HEK293 (cell line): ENCODE results near the gene CEP170B.

ENCODE experiments used
- CTCF ChIA-PET: fragments of 350-600 bp; formaldehyde crosslinking; extraction: SDS; loops from one replicate; lab custom pipeline; 2021; ENCODE audit warnings: antibody characterized with exemption; lab: Yijun Ruan, JAX
- POLR2A ChIA-PET: fragments of 300-600 bp; formaldehyde crosslinking; extraction: SDS; loops from one replicate; lab custom pipeline; 2020; ENCODE audit warnings: antibody characterized with exemption, inconsistent platforms; lab: Yijun Ruan, JAX
- H3K27ac ChIP-seq: fragments of 200-500 bp; sonication (Bioruptor generic); 2 replicates; pipeline ENCODE4 v1.5.1; 2014; ENCODE audit warnings: low read depth, low read length, control low read depth, inconsistent platforms; ENCODE audit errors: extremely low read depth
- H3K36me3 ChIP-seq, 2 experiments: fragments of 200-500 bp in 1 of 2; sonication (Bioruptor generic) in 1 of 2; 1 replicate in 1 of 2; 2 replicates in 1 of 2; pipeline ENCODE4 v1.5.1; 2014 to 2017; ENCODE audit warnings: inconsistent platforms in 2 of 2, low read length in 2 of 2; ENCODE audit not compliant: control insufficient read depth in 2 of 2, insufficient read depth in 1 of 2
- H3K4me1 ChIP-seq: fragments of 200-500 bp; sonication (Bioruptor generic); 2 replicates; pipeline ENCODE4 v1.5.1; 2014; ENCODE audit warnings: mild to moderate bottlenecking, low read length, inconsistent platforms; ENCODE audit not compliant: control insufficient read depth, insufficient read depth
- H3K4me3 ChIP-seq: 2 replicates; pipeline ENCODE4 v1.5.1; 2011; ENCODE audit warnings: low read depth, mild to moderate bottlenecking, control low read depth, low read length, moderate library complexity
- H3K9me3 ChIP-seq: fragments of 200-500 bp; sonication (Bioruptor generic); 2 replicates; pipeline ENCODE4 v1.5.1; 2014; ENCODE audit warnings: low read depth, low read length, inconsistent platforms; ENCODE audit not compliant: control insufficient read depth, insufficient read depth
- BCL11A ChIP-seq: fragments of 450-650 bp; formaldehyde crosslinking; IDR thresholded peaks from 2 replicates; pipeline ENCODE4 v1.5.1; 2016; ENCODE audit warnings: low read depth, missing biosample characterization, missing genetic modification characterization
- GLIS1 ChIP-seq: fragments of 450-650 bp; formaldehyde crosslinking; IDR thresholded peaks from 2 replicates; pipeline ENCODE4 v1.5.1; 2016; ENCODE audit warnings: missing biosample characterization, missing genetic modification characterization
- PRDM1 ChIP-seq: fragments of 450-650 bp; formaldehyde crosslinking; IDR thresholded peaks from 2 replicates; pipeline ENCODE4; 2016; ENCODE audit warnings: missing biosample characterization, missing genetic modification characterization
- SALL2 ChIP-seq: fragments of 450-650 bp; formaldehyde crosslinking; IDR thresholded peaks from 2 replicates; pipeline ENCODE4 v1.5.0; 2017; ENCODE audit warnings: missing biosample characterization, mild to moderate bottlenecking, missing genetic modification characterization, borderline replicate concordance
- ZBTB20 ChIP-seq: fragments of 450-650 bp; formaldehyde crosslinking; IDR thresholded peaks from 2 replicates; pipeline ENCODE4 v1.5.1; 2016; ENCODE audit warnings: missing biosample characterization, missing genetic modification characterization
- ZBTB48 ChIP-seq: fragments of 450-650 bp; formaldehyde crosslinking; IDR thresholded peaks from 2 replicates; pipeline ENCODE4 v1.5.1; 2016; ENCODE audit warnings: missing biosample characterization, missing genetic modification characterization
- ZNF140 ChIP-seq: fragments of 450-650 bp; formaldehyde crosslinking; IDR thresholded peaks from 2 replicates; pipeline ENCODE4 v1.5.1; 2016; ENCODE audit warnings: missing biosample characterization, missing genetic modification characterization
- ZNF174 ChIP-seq: fragments of 450-650 bp; formaldehyde crosslinking; IDR thresholded peaks from 2 replicates; pipeline ENCODE4 v1.5.0; 2017; ENCODE audit warnings: missing biosample characterization, mild to moderate bottlenecking, missing genetic modification characterization
- ZNF2 ChIP-seq: fragments of 450-650 bp; formaldehyde crosslinking; IDR thresholded peaks from 2 replicates; pipeline ENCODE4 v1.5.1; 2016; ENCODE audit warnings: missing biosample characterization, missing genetic modification characterization
- ZNF202 ChIP-seq: fragments of 450-650 bp; formaldehyde crosslinking; IDR thresholded peaks from 2 replicates; pipeline ENCODE4 v1.5.1; 2016; ENCODE audit warnings: missing biosample characterization, missing genetic modification characterization, borderline replicate concordance
- ZNF433 ChIP-seq: fragments of 450-650 bp; formaldehyde crosslinking; IDR thresholded peaks from 2 replicates; pipeline ENCODE4 v1.5.1; 2016; ENCODE audit warnings: missing biosample characterization, missing genetic modification characterization, low read depth
- ZNF629 ChIP-seq: fragments of 450-650 bp; formaldehyde crosslinking; IDR thresholded peaks from 2 replicates; pipeline ENCODE4 v1.5.1; 2017; ENCODE audit warnings: missing biosample characterization, missing genetic modification characterization
- ZNF777 ChIP-seq: fragments of 450-650 bp; formaldehyde crosslinking; IDR thresholded peaks from 2 replicates; pipeline ENCODE4 v1.5.1; 2017; ENCODE audit warnings: missing biosample characterization, missing genetic modification characterization, borderline replicate concordance
- ZNF792 ChIP-seq: fragments of 450-650 bp; formaldehyde crosslinking; IDR thresholded peaks from 2 replicates; pipeline ENCODE4 v1.5.1; 2016; ENCODE audit warnings: missing biosample characterization, missing genetic modification characterization
- TF ChIP-seq, protein P1 (sequence below): fragments of 450-650 bp; formaldehyde crosslinking; IDR thresholded peaks from 2 replicates; pipeline ENCODE4 v1.5.1; 2016; ENCODE audit warnings: missing biosample characterization, missing genetic modification characterization
- TF ChIP-seq, protein P2 (sequence below): fragments of 450-650 bp; formaldehyde crosslinking; IDR thresholded peaks from 2 replicates; pipeline ENCODE4 v1.5.1; 2016; ENCODE audit warnings: missing biosample characterization, missing genetic modification characterization
- TF ChIP-seq, protein P3 (sequence below): fragments of 450-650 bp; formaldehyde crosslinking; IDR thresholded peaks from 2 replicates; pipeline ENCODE4 v1.5.1; 2016; ENCODE audit warnings: missing biosample characterization, missing genetic modification characterization

CEP170B gene

DNA sequence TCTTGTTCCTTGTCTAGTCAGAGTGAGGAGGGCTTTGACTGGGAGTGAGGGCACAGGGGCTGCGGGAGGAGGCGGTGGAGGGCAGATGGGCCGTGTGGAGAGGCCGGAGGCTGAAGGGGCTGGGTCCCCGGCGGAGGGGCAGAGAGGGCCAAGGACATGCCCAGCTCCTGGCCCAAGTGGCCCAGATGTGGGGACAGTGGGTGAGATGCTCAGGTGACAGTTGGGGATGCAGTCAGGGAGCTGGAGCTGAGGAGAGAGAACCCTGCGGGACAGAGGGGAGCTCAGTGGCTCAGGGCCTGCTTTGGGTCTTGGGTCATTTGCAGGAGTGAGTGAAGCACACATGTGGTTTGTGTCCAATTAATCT is 33.1 kb downstream of the CEP170B start:
- no peak overlapping the region for H3K27ac ChIP-seq
- peaks cover 0 to 15% of the 10 kb centered on the region in 2 experiments; a peak in 1 of 3 replicates for H3K36me3 ChIP-seq
- no peak for TF ChIP-seq ZBTB48 (tag by site-specific recombination)
- no peak for TF ChIP-seq ZNF202 (tag by site-specific recombination)
- no peak for TF ChIP-seq BCL11A (tag by site-specific recombination)
- TF ChIP-seq, protein P1, sequence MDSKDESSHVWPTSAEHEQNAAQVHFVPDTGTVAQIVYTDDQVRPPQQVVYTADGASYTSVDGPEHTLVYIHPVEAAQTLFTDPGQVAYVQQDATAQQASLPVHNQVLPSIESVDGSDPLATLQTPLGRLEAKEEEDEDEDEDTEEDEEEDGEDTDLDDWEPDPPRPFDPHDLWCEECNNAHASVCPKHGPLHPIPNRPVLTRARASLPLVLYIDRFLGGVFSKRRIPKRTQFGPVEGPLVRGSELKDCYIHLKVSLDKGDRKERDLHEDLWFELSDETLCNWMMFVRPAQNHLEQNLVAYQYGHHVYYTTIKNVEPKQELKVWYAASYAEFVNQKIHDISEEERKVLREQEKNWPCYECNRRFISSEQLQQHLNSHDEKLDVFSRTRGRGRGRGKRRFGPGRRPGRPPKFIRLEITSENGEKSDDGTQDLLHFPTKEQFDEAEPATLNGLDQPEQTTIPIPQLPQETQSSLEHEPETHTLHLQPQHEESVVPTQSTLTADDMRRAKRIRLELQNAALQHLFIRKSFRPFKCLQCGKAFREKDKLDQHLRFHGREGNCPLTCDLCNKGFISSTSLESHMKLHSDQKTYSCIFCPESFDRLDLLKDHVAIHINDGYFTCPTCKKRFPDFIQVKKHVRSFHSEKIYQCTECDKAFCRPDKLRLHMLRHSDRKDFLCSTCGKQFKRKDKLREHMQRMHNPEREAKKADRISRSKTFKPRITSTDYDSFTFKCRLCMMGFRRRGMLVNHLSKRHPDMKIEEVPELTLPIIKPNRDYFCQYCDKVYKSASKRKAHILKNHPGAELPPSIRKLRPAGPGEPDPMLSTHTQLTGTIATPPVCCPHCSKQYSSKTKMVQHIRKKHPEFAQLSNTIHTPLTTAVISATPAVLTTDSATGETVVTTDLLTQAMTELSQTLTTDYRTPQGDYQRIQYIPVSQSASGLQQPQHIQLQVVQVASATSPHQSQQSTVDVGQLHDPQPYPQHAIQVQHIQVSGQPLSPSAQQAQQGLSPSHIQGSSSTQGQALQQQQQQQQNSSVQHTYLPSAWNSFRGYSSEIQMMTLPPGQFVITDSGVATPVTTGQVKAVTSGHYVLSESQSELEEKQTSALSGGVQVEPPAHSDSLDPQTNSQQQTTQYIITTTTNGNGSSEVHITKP (tag by site-specific recombination), result no peak
- TF ChIP-seq ZNF433 (tag by site-specific recombination), result no peak
- TF ChIP-seq ZNF174 (tag by site-specific recombination), result no peak
- TF ChIP-seq, protein P2, sequence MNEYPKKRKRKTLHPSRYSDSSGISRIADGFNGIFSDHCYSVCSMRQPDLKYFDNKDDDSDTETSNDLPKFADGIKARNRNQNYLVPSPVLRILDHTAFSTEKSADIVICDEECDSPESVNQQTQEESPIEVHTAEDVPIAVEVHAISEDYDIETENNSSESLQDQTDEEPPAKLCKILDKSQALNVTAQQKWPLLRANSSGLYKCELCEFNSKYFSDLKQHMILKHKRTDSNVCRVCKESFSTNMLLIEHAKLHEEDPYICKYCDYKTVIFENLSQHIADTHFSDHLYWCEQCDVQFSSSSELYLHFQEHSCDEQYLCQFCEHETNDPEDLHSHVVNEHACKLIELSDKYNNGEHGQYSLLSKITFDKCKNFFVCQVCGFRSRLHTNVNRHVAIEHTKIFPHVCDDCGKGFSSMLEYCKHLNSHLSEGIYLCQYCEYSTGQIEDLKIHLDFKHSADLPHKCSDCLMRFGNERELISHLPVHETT, result no peak
- no peak for TF ChIP-seq ZNF777 (tag by site-specific recombination)
- no peaks in the 10 kb centered on the region for H3K9me3 ChIP-seq
- H3K4me3 ChIP-seq, result no peak overlapping the region
- POLR2A ChIA-PET, result interaction anchor here (0.5 kb wide), 1 partner anchor 210 kb away, joined by 3 read pairs; no protein-coding TSS in a partner anchor
- CTCF ChIA-PET, result interaction anchor here (0.6 kb wide), 1 partner anchor 233 kb away, joined by 3 read pairs; no protein-coding TSS in a partner anchor
- peaks cover 7% of the 10 kb centered on the region for H3K4me1 ChIP-seq

DNA sequence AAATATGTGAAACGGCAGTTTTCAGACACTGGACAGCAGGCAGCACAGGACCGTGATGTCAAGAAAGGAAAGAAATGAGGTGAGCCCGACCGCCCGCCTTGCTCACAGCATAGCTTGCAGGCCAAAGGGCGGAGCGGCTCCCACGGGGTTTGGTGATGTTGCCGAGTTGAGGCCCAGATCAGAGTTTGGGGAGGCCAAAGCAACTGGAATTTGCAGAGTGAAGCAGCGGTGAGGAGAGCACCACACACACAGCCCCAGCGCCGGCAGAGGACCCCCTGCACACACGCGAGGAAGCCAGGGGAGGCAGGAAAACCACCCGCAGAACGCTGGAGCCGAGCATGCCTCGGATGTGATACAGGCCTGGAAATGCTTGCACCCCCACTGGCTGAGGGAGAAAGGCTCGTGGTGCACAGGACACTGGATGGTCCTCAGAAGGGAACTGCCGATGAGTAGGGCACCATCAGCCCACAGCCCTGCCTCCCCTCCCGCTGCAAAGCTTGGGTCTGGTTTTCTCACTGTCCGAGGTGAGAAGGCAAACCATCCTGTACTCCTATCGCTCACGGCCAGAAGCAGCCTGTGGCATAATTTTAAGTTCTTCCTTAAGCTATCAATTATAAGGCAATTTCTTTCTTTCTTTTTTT is 33.9 kb downstream of the CEP170B start:
- no peak overlapping the region for H3K27ac ChIP-seq
- POLR2A ChIA-PET, result interaction anchor here (0.8 to 0.9 kb wide), 2 partner anchors 9 to 19 kb away, joined by 3 to 4 read pairs; no protein-coding TSS in a partner anchor
- H3K4me3 ChIP-seq, result no peak overlapping the region
- TF ChIP-seq SALL2 (tag by site-specific recombination) (no peak), GLIS1 (tag by site-specific recombination) (peak; percentile 47)
- peaks cover 7% of the 10 kb centered on the region for H3K4me1 ChIP-seq
- no peaks in the 10 kb centered on the region for H3K9me3 ChIP-seq
- CTCF ChIA-PET, result interaction anchor here (0.7 kb wide), 1 partner anchor 77 kb away, joined by 3 read pairs; no protein-coding TSS in a partner anchor
- peaks cover 0 to 6% of the 10 kb centered on the region in 2 experiments; a peak in 1 of 3 replicates for H3K36me3 ChIP-seq

DNA sequence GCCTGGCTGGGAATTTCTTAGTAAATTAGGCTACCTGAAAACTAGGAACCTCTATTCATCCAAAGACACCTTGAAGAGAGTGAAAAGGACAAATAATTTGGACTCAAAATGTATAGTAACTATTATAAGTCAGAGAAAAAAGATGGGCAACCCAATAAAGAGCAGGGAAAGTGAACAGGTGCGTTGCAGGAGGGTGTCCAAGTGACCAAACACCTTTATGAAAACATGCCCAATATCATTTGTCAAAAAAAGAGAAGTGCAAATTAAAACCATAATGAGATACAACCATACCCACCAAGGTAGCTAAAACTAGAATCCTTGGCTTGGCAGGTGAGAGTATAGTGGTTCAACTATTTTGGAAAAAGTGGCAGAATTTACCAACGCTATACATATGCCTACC is 34.7 kb downstream of the CEP170B start:
- CTCF ChIA-PET, result interaction anchor here (0.7 to 1.2 kb wide), 3 partner anchors 25 to 131 kb away, joined by 3 read pairs; partner anchors contain the start of gene PLD4
- no peaks in the 10 kb centered on the region for H3K36me3 ChIP-seq
- no peaks in the 10 kb centered on the region for H3K9me3 ChIP-seq
- no peak overlapping the region for H3K27ac ChIP-seq
- POLR2A ChIA-PET, result interaction anchor here (1.0 kb wide), 1 partner anchor 34 kb away, joined by 3 read pairs; no protein-coding TSS in a partner anchor
- no peak for TF ChIP-seq ZNF629 (tag by site-specific recombination)
- TF ChIP-seq ZNF792, result no peak
- TF ChIP-seq ZBTB20 (tag by site-specific recombination), result no peak
- TF ChIP-seq, protein P3, sequence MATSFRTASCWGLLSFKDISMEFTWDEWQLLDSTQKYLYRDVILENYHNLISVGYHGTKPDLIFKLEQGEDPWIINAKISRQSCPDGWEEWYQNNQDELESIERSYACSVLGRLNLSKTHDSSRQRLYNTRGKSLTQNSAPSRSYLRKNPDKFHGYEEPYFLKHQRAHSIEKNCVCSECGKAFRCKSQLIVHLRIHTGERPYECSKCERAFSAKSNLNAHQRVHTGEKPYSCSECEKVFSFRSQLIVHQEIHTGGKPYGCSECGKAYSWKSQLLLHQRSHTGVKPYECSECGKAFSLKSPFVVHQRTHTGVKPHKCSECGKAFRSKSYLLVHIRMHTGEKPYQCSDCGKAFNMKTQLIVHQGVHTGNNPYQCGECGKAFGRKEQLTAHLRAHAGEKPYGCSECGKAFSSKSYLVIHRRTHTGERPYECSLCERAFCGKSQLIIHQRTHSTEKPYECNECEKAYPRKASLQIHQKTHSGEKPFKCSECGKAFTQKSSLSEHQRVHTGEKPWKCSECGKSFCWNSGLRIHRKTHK (tag by site-specific recombination), result no peak
- TF ChIP-seq ZNF2 (tag by site-specific recombination), result no peak
- TF ChIP-seq ZNF140, result no peak
- TF ChIP-seq PRDM1 (tag by site-specific recombination), result no peak
- TF ChIP-seq, all 188 proteins: peak for 0
- Histone ChIP-seq H3K4me1 (peaks cover 7% of the 10 kb centered on the region), H3K4me3 (no peak overlapping the region)
